GM18907 (cell line): ENCODE results near the gene FBXL7.

Experiments
- ATAC-seq: cut with Tn5 transposase; IDR thresholded peaks from one replicate; pipeline ENCODE4 v1.9.1; 2021; ENCODE audit warnings: mild to moderate bottlenecking, moderate library complexity; ENCODE audit not compliant: unreplicated experiment

The FBXL7 gene

DNA sequence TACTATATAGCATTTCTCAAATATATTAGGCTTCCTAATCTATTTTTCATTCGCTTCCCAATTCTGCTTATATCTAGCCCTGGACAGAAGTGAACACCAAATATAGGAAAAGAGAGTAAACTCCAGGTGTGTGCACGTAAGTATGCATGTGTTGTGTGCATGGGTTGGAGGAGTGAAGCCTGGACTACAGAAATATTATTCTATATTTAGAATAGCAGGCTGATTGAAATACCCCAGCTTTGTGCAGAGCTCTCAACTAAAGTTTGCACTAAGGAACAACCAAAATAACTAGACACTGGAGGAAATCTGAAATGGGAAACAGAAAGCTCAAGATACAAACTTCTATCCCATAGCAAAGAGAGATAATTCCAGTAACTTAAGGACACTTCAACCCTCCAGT lies 480.9 kb downstream of the FBXL7 start:
- ATAC-seq: no peak

DNA sequence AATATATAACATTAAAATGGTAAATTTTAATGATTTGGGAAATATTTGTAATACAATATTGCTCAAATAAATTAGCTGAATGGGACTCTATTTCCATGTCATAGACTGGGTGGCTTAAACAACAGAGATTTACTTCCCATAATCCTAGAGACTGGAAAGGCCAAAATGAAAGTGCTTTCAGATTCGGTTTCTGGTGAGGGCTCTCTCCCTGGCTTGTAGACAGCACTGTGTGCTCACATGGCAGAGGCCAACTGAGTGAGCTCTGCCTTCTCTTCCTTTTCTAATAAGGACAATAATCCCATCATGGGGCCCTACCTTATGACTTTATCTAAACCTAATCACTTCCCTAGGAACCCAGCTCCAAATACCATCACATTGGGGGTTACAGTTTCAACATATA lies 483.4 kb downstream of the FBXL7 start:
- ATAC-seq: no peak
